ENCODE results near the gene RAB3B.
A peak's percentile ranks its signal among the peaks of the same experiment; 100 is the strongest.
"Not testable (repeated sequence)": the region's sequence is repeated elsewhere in the genome, so short reads cannot be mapped to it uniquely, and the experiment has no call there.

RAB3B gene

DNA sequence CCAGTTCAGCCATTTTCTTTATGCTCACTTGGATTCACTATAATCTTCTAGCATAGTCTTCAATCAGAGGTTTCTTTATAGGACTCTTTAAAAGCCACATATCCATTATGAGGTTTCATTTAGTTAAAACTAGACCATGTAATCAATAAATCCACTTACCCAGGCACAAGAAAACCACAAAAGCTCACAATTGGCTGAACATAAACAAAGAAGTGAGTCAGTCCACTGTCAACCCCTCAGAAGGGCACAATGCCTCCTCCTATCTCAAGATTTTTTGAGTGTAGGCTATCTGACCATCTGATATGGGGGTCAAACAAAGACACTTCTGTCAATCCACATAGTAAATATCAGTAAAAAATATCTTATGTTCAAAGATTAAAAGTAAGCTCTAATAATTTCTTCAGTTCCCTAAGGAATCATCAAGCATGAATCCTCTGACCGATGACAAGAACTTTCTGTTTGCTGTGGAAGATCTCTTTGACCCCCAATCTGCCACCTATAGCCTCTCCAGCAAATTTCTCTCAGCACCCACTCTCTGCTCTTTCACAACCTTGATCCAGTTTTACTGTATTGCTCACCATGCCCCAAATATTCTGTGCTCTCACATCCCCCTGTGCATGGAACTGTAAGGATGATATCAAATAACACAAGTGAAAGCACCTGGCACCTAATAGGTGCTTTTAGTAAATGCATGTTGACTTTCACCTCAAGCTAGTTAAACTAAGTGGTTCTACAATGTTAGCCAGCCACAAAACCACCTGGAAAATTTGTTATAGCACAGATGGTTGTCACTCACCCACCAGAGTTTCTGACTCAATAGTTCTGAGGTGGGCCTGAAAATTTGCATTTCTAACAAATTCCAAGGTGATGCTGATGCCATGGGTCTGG is 16.7 kb downstream of the RAB3B start:
- Histone ChIP-seq H2BK15ac (replicated peaks; ENCODE audit: low read depth) (no peak overlapping the region), H3K4me1 (ENCODE audit: control insufficient read depth, low read depth, low read length) (no peaks in the 10 kb centered on the region), H3K79me2 (ENCODE audit: control insufficient read depth, insufficient read depth, low read length) (no peaks in the 10 kb centered on the region), H3K56ac (ENCODE audit: low read length) (no peak overlapping the region), H3K23ac (ENCODE audit: low read length) (no peak overlapping the region), H3K9ac (ENCODE audit: low read length) (no peak overlapping the region), H2BK5ac (ENCODE audit: low read length) (no peak overlapping the region), H3K4ac (ENCODE audit: low read depth, low read length) (no peak overlapping the region), H3K79me1 (ENCODE audit: low read length) (peaks cover 8% of the 10 kb centered on the region), H4K8ac (ENCODE audit: low read depth, low read length) (no peak overlapping the region), H3K27me3 (ENCODE audit: insufficient read depth, low read length, poor library complexity) (no peaks in the 10 kb centered on the region), H3K36me3 (ENCODE audit: control insufficient read depth, insufficient read depth, low read length) (peaks cover 12% of the 10 kb centered on the region), H2AK5ac (ENCODE audit: low read length) (no peak overlapping the region), H2BK120ac (ENCODE audit: low read depth, low read length) (no peak overlapping the region), H3K4me2 (ENCODE audit: low read length) (no peak overlapping the region), H3K4me3 (ENCODE audit: low read length) (no peak overlapping the region), H3K27ac (ENCODE audit: low read depth, low read length) (no peak overlapping the region), H3K18ac (ENCODE audit: low read length) (no peak overlapping the region), H4K5ac (ENCODE audit: low read length) (no peak overlapping the region)
- no CpG with 5 or more reads among the region's 1 CpG for WGBS (ENCODE audit: extremely low coverage, insufficient coverage, low lambda C conversion rate)
- DNase-seq = no peak

- peaks cover 7% of the 10 kb centered on the region for H3K4me1 ChIP-seq (ENCODE audit: control insufficient read depth, low read depth, low read length)
- H3K79me1 ChIP-seq (ENCODE audit: low read length) = no peaks in the 10 kb centered on the region
- peak overlapping the region; percentile 4 for H3K27ac ChIP-seq (ENCODE audit: low read depth, low read length)
- H3K18ac ChIP-seq (ENCODE audit: low read length) = no peak overlapping the region
- H2BK120ac ChIP-seq (ENCODE audit: low read depth, low read length) = no peak overlapping the region
- no peak overlapping the region for H3K23ac ChIP-seq (ENCODE audit: low read length)
- H3K9ac ChIP-seq (ENCODE audit: low read length) = no peak overlapping the region
- H2BK5ac ChIP-seq (ENCODE audit: low read length) = no peak overlapping the region
- H4K8ac ChIP-seq (ENCODE audit: low read depth, low read length) = no peak overlapping the region
- no peak overlapping the region for H4K5ac ChIP-seq (ENCODE audit: low read length)
- no peaks in the 10 kb centered on the region for H3K27me3 ChIP-seq (ENCODE audit: insufficient read depth, low read length, poor library complexity)
- H3K4me2 ChIP-seq (ENCODE audit: low read length) = no peak overlapping the region
- no peak for DNase-seq
- no peak overlapping the region for H2BK15ac ChIP-seq (replicated peaks; ENCODE audit: low read depth)
- no peaks in the 10 kb centered on the region for H3K79me2 ChIP-seq (ENCODE audit: control insufficient read depth, insufficient read depth, low read length)
- no peak overlapping the region for H3K4ac ChIP-seq (ENCODE audit: low read depth, low read length)
- peaks cover 1% of the 10 kb centered on the region for H3K36me3 ChIP-seq (ENCODE audit: control insufficient read depth, insufficient read depth, low read length)
- WGBS (ENCODE audit: extremely low coverage, insufficient coverage, low lambda C conversion rate) = no CpG with 5 or more reads among the region's 8 CpGs
- no peak overlapping the region for H2AK5ac ChIP-seq (ENCODE audit: low read length)
- H3K56ac ChIP-seq (ENCODE audit: low read length) = no peak overlapping the region
- H3K4me3 ChIP-seq (ENCODE audit: low read length) = no peak overlapping the region
Observed at GRCh38 chr1:51969038-51969705, 21.3 kb downstream of the RAB3B start.

DNA sequence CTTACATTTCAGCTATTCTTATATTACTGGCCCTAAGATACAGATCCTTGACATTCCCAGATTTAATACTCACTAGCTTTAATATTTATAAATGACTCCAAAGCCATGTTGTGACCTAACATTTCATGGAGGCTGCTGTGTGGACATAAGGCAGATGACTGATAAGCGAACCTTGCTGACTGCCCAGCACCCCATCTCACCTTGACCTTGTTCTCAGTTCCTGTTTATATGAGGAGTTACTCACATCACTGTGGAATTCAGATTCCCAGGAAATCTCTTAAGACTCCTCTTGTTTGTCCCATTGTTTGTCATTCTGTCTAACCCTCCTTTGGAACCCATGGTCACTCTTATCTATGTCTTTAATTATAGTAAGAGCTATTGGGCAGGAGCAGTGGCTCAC is 21.9 kb downstream of the RAB3B start:
- no peak overlapping the region for H4K5ac ChIP-seq (ENCODE audit: low read length)
- no peak overlapping the region for H2BK5ac ChIP-seq (ENCODE audit: low read length)
- no peak overlapping the region for H3K18ac ChIP-seq (ENCODE audit: low read length)
- no peaks in the 10 kb centered on the region for H3K79me2 ChIP-seq (ENCODE audit: control insufficient read depth, insufficient read depth, low read length)
- H2BK15ac ChIP-seq (replicated peaks; ENCODE audit: low read depth) = no peak overlapping the region
- H2BK120ac ChIP-seq (ENCODE audit: low read depth, low read length) = no peak overlapping the region
- H3K4me2 ChIP-seq (ENCODE audit: low read length) = no peak overlapping the region
- no peak overlapping the region for H3K4me3 ChIP-seq (ENCODE audit: low read length)
- peaks cover under 1% of the 10 kb centered on the region for H3K79me1 ChIP-seq (ENCODE audit: low read length)
- peaks cover 2% of the 10 kb centered on the region for H3K36me3 ChIP-seq (ENCODE audit: control insufficient read depth, insufficient read depth, low read length)
- no peak overlapping the region for H4K8ac ChIP-seq (ENCODE audit: low read depth, low read length)
- H3K4me1 ChIP-seq (ENCODE audit: control insufficient read depth, low read depth, low read length) = peaks cover 12% of the 10 kb centered on the region
- H3K27me3 ChIP-seq (ENCODE audit: insufficient read depth, low read length, poor library complexity) = no peaks in the 10 kb centered on the region
- no peak for DNase-seq
- H3K9ac ChIP-seq (ENCODE audit: low read length) = no peak overlapping the region
- no CpG with 5 or more reads among the region's 1 CpG for WGBS (ENCODE audit: extremely low coverage, insufficient coverage, low lambda C conversion rate)
- no peak overlapping the region for H3K4ac ChIP-seq (ENCODE audit: low read depth, low read length)
- no peak overlapping the region for H3K27ac ChIP-seq (ENCODE audit: low read depth, low read length)
- H3K56ac ChIP-seq (ENCODE audit: low read length) = no peak overlapping the region
- H3K23ac ChIP-seq (ENCODE audit: low read length) = no peak overlapping the region
- H2AK5ac ChIP-seq (ENCODE audit: low read length) = no peak overlapping the region

- no CpG with 5 or more reads among the region's 1 CpG for WGBS (ENCODE audit: extremely low coverage, insufficient coverage, low lambda C conversion rate)
- H2BK15ac ChIP-seq (replicated peaks; ENCODE audit: low read depth); H4K5ac ChIP-seq (ENCODE audit: low read length); H2AK5ac ChIP-seq (ENCODE audit: low read length); H3K9ac ChIP-seq (ENCODE audit: low read length); H4K8ac ChIP-seq (ENCODE audit: low read depth, low read length); H2BK5ac ChIP-seq (ENCODE audit: low read length); H3K27ac ChIP-seq (ENCODE audit: low read depth, low read length); H3K36me3 ChIP-seq (ENCODE audit: control insufficient read depth, insufficient read depth, low read length); DNase-seq; H3K56ac ChIP-seq (ENCODE audit: low read length); H3K4me3 ChIP-seq (ENCODE audit: low read length); H3K79me1 ChIP-seq (ENCODE audit: low read length); H3K79me2 ChIP-seq (ENCODE audit: control insufficient read depth, insufficient read depth, low read length); H3K4ac ChIP-seq (ENCODE audit: low read depth, low read length); H3K4me2 ChIP-seq (ENCODE audit: low read length); H3K27me3 ChIP-seq (ENCODE audit: insufficient read depth, low read length, poor library complexity); H2BK120ac ChIP-seq (ENCODE audit: low read depth, low read length); H3K18ac ChIP-seq (ENCODE audit: low read length); H3K23ac ChIP-seq (ENCODE audit: low read length): not testable (repeated sequence)
- H3K4me1 ChIP-seq (ENCODE audit: control insufficient read depth, low read depth, low read length) = peaks cover 19% of the 10 kb centered on the region
Observed at GRCh38 chr1:51967213-51967791, 23.2 kb downstream of the RAB3B start.

DNA sequence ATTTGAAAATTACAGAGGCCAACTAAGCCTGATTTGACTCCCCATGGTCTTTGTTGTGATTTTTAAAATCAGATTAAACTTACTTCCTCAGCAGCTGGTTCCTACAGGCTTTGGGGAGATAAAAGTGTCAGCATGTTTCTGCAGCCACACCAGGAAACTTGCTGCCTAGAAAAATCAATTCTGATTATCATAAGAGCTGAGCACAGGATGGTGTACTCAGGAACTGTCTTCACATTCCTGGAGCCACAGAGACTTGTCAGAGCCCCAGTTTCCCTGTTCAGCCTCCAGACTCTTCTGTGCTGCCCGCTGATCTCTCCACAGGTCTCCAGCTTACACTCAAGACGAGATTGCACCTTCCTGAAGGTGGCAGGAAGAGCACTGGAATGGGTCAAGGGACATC is 23.9 kb downstream of the RAB3B start:
- Histone ChIP-seq H3K4me1 (ENCODE audit: control insufficient read depth, low read depth, low read length) (peaks cover 19% of the 10 kb centered on the region), H3K27ac (ENCODE audit: low read depth, low read length) (peak overlapping the region; percentile 39), H3K36me3 (ENCODE audit: control insufficient read depth, insufficient read depth, low read length) (peaks cover 3% of the 10 kb centered on the region), H3K56ac (ENCODE audit: low read length) (no peak overlapping the region), H4K8ac (ENCODE audit: low read depth, low read length) (no peak overlapping the region), H3K27me3 (ENCODE audit: insufficient read depth, low read length, poor library complexity) (no peaks in the 10 kb centered on the region), H3K18ac (ENCODE audit: low read length) (no peak overlapping the region), H3K4ac (ENCODE audit: low read depth, low read length) (no peak overlapping the region), H3K4me2 (ENCODE audit: low read length) (no peak overlapping the region), H3K79me1 (ENCODE audit: low read length) (peaks cover 10% of the 10 kb centered on the region), H3K4me3 (ENCODE audit: low read length) (no peak overlapping the region), H2BK5ac (ENCODE audit: low read length) (no peak overlapping the region), H2AK5ac (ENCODE audit: low read length) (no peak overlapping the region), H3K9ac (ENCODE audit: low read length) (no peak overlapping the region), H2BK120ac (ENCODE audit: low read depth, low read length) (no peak overlapping the region), H2BK15ac (replicated peaks; ENCODE audit: low read depth) (no peak overlapping the region), H3K79me2 (ENCODE audit: control insufficient read depth, insufficient read depth, low read length) (no peaks in the 10 kb centered on the region), H3K23ac (ENCODE audit: low read length) (no peak overlapping the region), H4K5ac (ENCODE audit: low read length) (no peak overlapping the region)
- WGBS (ENCODE audit: extremely low coverage, insufficient coverage, low lambda C conversion rate) = no CpG with 5 or more reads among the region's 2 CpGs
- DNase-seq = peak; percentile 59
